GM12878 (cell line): ENCODE results near the gene MAP2K2. TPM values are rescaled to one million over a fixed set of nuclear protein-coding genes. Genes with fewer than 3 reads are reported as not detected.

ENCODE experiments used
- ATAC-seq: fragments of 200-7000 bp; cut with Tn5 transposase; 3 replicates; pipeline ENCODE4 v1.9.1; 2020; ENCODE audit warnings: mild to moderate bottlenecking, moderate library complexity
- Bru-seq: library from RNA; stranded (reverse); fragments of 400-500 nt; gene quantifications from one replicate; lab custom pipeline; 2021; lab: Mats Ljungman, UMichigan
- BruChase-seq, 2 experiments: library from RNA; stranded (reverse); fragments of 400-500 nt; gene quantifications; one replicate each; lab custom pipeline; 2021; lab: Mats Ljungman, UMichigan
- BruUV-seq: library from RNA; stranded (reverse); fragments of 400-500 nt; replicated peaks from 2 replicates; lab custom pipeline; 2021; lab: Mats Ljungman, UMichigan
- CTCF ChIA-PET: fragments of 300-600 bp; sonication (Branson Sonifier 250); formaldehyde crosslinking; extraction: SDS; loops from one replicate; lab custom pipeline; 2021; ENCODE audit warnings: inconsistent platforms; lab: Yijun Ruan, JAX
- POLR2A ChIA-PET: fragments of 350-600 bp; formaldehyde crosslinking; extraction: SDS; loops from one replicate; lab custom pipeline; 2021; ENCODE audit warnings: inconsistent platforms; lab: Charles Lee
- RAD21 ChIA-PET: fragments of 300-600 bp; sonication (Branson Sonifier 250); formaldehyde crosslinking; loops from one replicate; lab custom pipeline; 2023; ENCODE audit warnings: antibody characterized with exemption; ENCODE audit not compliant: unreplicated experiment; lab: Charles Lee
- SMC1A ChIA-PET: fragments of 300-600 bp; sonication (Branson Sonifier 250); formaldehyde crosslinking; loops from one replicate; lab custom pipeline; 2023; ENCODE audit not compliant: unreplicated experiment, uncharacterized antibody; lab: Charles Lee
- DNase-seq: peaks from one replicate; pipeline ENCODE4 v3.0.0-alpha.2; 2011; ENCODE audit warnings: low read depth, low spot score
- FAIRE-seq: peaks from 3 replicates; lab custom pipeline; 2011; peaks lifted over from hg19 to GRCh38; lab: Jason Lieb, UNC
- H2AFZ ChIP-seq: 2 replicates; pipeline ENCODE4 v1.6.0; 2011; ENCODE audit warnings: low read depth, low read length, control low read depth; ENCODE audit not compliant: control insufficient read depth
- H3K27ac ChIP-seq: 2 replicates; pipeline ENCODE4 v1.5.1; 2011; ENCODE audit warnings: control low read depth; ENCODE audit not compliant: control insufficient read depth, insufficient read depth
- H3K27me3 ChIP-seq, 2 experiments: replicated peaks in 1 of 2; 2 replicates each; pipeline versions ENCODE4 v1.6.0 to v1.6.1; 2011; ENCODE audit warnings: low read length in 1 of 2; ENCODE audit not compliant: control insufficient read depth in 2 of 2, insufficient read depth in 2 of 2
- H3K36me3 ChIP-seq, 2 experiments: 2 replicates each; pipeline ENCODE4 v1.5.1; 2011; ENCODE audit warnings: low read length in 1 of 2; ENCODE audit not compliant: control insufficient read depth in 2 of 2, insufficient read depth in 2 of 2
- H3K4me1 ChIP-seq: 2 replicates; pipeline ENCODE4 v1.6.1; 2011; ENCODE audit warnings: mild to moderate bottlenecking, low read length, moderate library complexity, mixed read lengths; ENCODE audit not compliant: control insufficient read depth, insufficient read depth
- H3K4me2 ChIP-seq: 2 replicates; pipeline ENCODE4 v1.6.0; 2011; ENCODE audit warnings: control low read depth; ENCODE audit not compliant: control insufficient read depth, insufficient read depth
- H3K4me3 ChIP-seq: fragments of 200-600 bp; sonication (generic); 2 replicates; pipeline ENCODE4 v1.5.1; 2016
- H3K79me2 ChIP-seq: 2 replicates; pipeline ENCODE4 v1.6.0; 2011; ENCODE audit warnings: low read length; ENCODE audit not compliant: control insufficient read depth, insufficient read depth
- H3K9ac ChIP-seq: 2 replicates; pipeline ENCODE4 v1.8.0; 2011; ENCODE audit warnings: low read length, control low read depth, mixed read lengths; ENCODE audit not compliant: control insufficient read depth, insufficient read depth
- H3K9me3 ChIP-seq: replicated peaks from 3 replicates; pipeline ENCODE4 v1.5.1; 2011; ENCODE audit warnings: mild to moderate bottlenecking, low read length; ENCODE audit not compliant: control insufficient read depth, insufficient read depth
- H4K20me1 ChIP-seq: 2 replicates; pipeline ENCODE4 v1.6.0; 2011; ENCODE audit not compliant: control insufficient read depth, insufficient read depth
- BHLHE40 ChIP-seq, 2 experiments: fragments of 450-650 bp in 1 of 2; IDR thresholded peaks; 2 replicates each; pipeline ENCODE4 v1.6.1; 2011 to 2017; ENCODE audit warnings: low read depth in 2 of 2, borderline replicate concordance in 1 of 2, improper control_type of control experiment in 1 of 2, low read length in 1 of 2, mild to moderate bottlenecking in 1 of 2
- CBX5 ChIP-seq: sonication (generic); IDR thresholded peaks from 2 replicates; pipeline ENCODE4 v1.6.1; 2016; ENCODE audit warnings: low read depth, moderate library complexity, mild to moderate bottlenecking, inconsistent platforms
- CHD4 ChIP-seq: fragments of 200-600 bp; sonication (generic); IDR thresholded peaks from 2 replicates; pipeline ENCODE4 v1.6.1; 2016; ENCODE audit warnings: mild to moderate bottlenecking
- CREB1 ChIP-seq: IDR thresholded peaks from 2 replicates; pipeline ENCODE4 v1.6.1; 2012; ENCODE audit warnings: low read depth, mild to moderate bottlenecking, inconsistent platforms
- DPF2 ChIP-seq: fragments of 450-650 bp; IDR thresholded peaks from 2 replicates; pipeline ENCODE4 v1.6.1; 2017; ENCODE audit warnings: mild to moderate bottlenecking
- ESRRA ChIP-seq: IDR thresholded peaks from 2 replicates; pipeline ENCODE4 v1.6.1; 2012; ENCODE audit warnings: mild to moderate bottlenecking, low read length, improper control_type of control experiment
- FOXM1 ChIP-seq: IDR thresholded peaks from 2 replicates; pipeline ENCODE4 v1.6.1; 2012; ENCODE audit warnings: low read depth, mild to moderate bottlenecking, inconsistent platforms, low read length, moderate library complexity
- KLF5 ChIP-seq: fragments of 450-650 bp; IDR thresholded peaks from 2 replicates; pipeline ENCODE4 v1.6.1; 2014; ENCODE audit warnings: mild to moderate bottlenecking; ENCODE audit not compliant: partially characterized antibody
- LARP7 ChIP-seq: fragments of 450-650 bp; IDR thresholded peaks from 2 replicates; pipeline ENCODE4 v1.6.1; 2017; ENCODE audit warnings: mild to moderate bottlenecking
- NBN ChIP-seq: fragments of 450-650 bp; IDR thresholded peaks from 2 replicates; pipeline ENCODE4 v1.6.1; 2016
- NR2F1 ChIP-seq: fragments of 450-650 bp; conservative IDR thresholded peaks from 2 replicates; pipeline ENCODE4 v1.6.1; 2017; ENCODE audit warnings: mild to moderate bottlenecking
- POLR2AphosphoS5 ChIP-seq: IDR thresholded peaks from 2 replicates; pipeline ENCODE4 v1.6.1; 2011; ENCODE audit warnings: mild to moderate bottlenecking, low read length, inconsistent platforms
- RELA ChIP-seq: fragments of 450-650 bp; IDR thresholded peaks from 2 replicates; pipeline ENCODE4 v1.8.0; 2014; ENCODE audit warnings: borderline replicate concordance; ENCODE audit not compliant: partially characterized antibody
- RFX5 ChIP-seq: IDR thresholded peaks from 2 replicates; pipeline ENCODE4 v1.6.1; 2011; ENCODE audit warnings: low read depth, low read length, improper control_type of control experiment
- SREBF2 ChIP-seq: IDR thresholded peaks from 2 replicates; pipeline ENCODE4 v1.6.1; 2012; ENCODE audit warnings: mild to moderate bottlenecking, low read length
- SUPT20H ChIP-seq: IDR thresholded peaks from 2 replicates; pipeline ENCODE4 v1.6.1; 2011; ENCODE audit warnings: low read depth, mild to moderate bottlenecking, low read length, moderate library complexity, borderline replicate concordance; ENCODE audit not compliant: control insufficient read depth
- ZNF207 ChIP-seq: fragments of 450-650 bp; IDR thresholded peaks from 2 replicates; pipeline ENCODE4 v1.6.1; 2014; ENCODE audit warnings: antibody characterized with exemption, mild to moderate bottlenecking, borderline replicate concordance
- ZNF622 ChIP-seq: fragments of 450-650 bp; IDR thresholded peaks from 2 replicates; pipeline ENCODE4 v1.6.1; 2017; ENCODE audit warnings: mild to moderate bottlenecking, inconsistent platforms
- WGBS: methylation state at CpG from one replicate; pipeline ENCODE4 v1.1.6; 2016; ENCODE audit warnings: low lambda C conversion rate; ENCODE audit not compliant: insufficient replicate concordance, insufficient coverage; ENCODE audit errors: missing lambda C conversion rate; 5-methylcytosine and 5-hydroxymethylcytosine counted together
- in situ Hi-C: fragments of 300-500 bp; cut with MboI; formaldehyde crosslinking; loops from 9 replicates; pipeline ENCODE4 v1.14.3; 2018; ENCODE audit warnings: mixed read lengths
- intact Hi-C: fragments of 100-400 bp; cut with micrococcal nuclease; formaldehyde crosslinking; loops from one replicate; pipeline ENCODE4 v1.14.2; 2022; ENCODE audit not compliant: unreplicated experiment
- long read RNA-seq, 2 experiments: library from polyadenylated mRNA; unstranded; transcript quantifications; one replicate each; pipeline ENCODE4 v2.0.0, GENCODE V29; 2019 to 2020
- polyA minus RNA-seq, 3 experiments: library from RNA; depleted of rRNA, polyadenylated mRNA; stranded (reverse); fragments of >200 nt; gene quantifications; 2 replicates each; pipeline ENCODE4 v1.2.3, GENCODE V29; 2011
- polyA plus RNA-seq, 11 experiments: library from polyadenylated mRNA; depleted of rRNA in 4 of 11; unstranded in 6 of 11; stranded (reverse) in 5 of 11; fragments of >200 nt; fragmentation: Nextera tagmentation in 4 of 11; fragmentation: Illumina TruSeq in 1 of 11; extraction: Ambion mirVana in 4 of 11; extraction: Trizol in 1 of 11; gene quantifications; 1 replicate in 1 of 11; 2 replicates in 10 of 11; pipeline versions ENCODE4 v1.2.1 to v1.2.3, GENCODE V29; 2011 to 2016; ENCODE audit warnings: inconsistent platforms in 2 of 11, missing spikeins in 2 of 11, low read depth in 1 of 11
- total RNA-seq, 4 experiments: library from RNA; depleted of rRNA in 3 of 4; stranded (reverse); fragments of >200 nt in 3 of 4; fragmentation: Illumina TruSeq in 1 of 4; extraction: Trizol in 1 of 4; gene quantifications; 2 replicates each; pipeline versions ENCODE4 v1.2.1 to v1.2.3, GENCODE V29; 2013 to 2021
- TF ChIP-seq, protein P1 (sequence below): IDR thresholded peaks from 2 replicates; pipeline ENCODE4 v1.6.1; 2012; ENCODE audit warnings: low read depth, low read length, improper control_type of control experiment

Gene MAP2K2
- 58.9 and 63.2 TPM in 2 replicates for total RNA-seq (2013; cell fraction: nucleolus; rRNA removed)
- 178 and 210 TPM in 2 replicates for total RNA-seq (2014; rRNA removed)
- total RNA-seq (2014; rRNA removed; fragmentation: Illumina TruSeq; extraction: Trizol) = 72.1 and 92.8 TPM in 2 replicates
- 182 and 184 TPM in 2 replicates for total RNA-seq (2021)
- 78.5 TPM for polyA plus RNA-seq (2011; ENCODE audit: low read depth)
- 31.6 and 68.3 TPM in 2 replicates for polyA plus RNA-seq (2011; rRNA removed)
- 109 and 144 TPM in 2 replicates for polyA plus RNA-seq (2011; cell fraction: cytosol; rRNA removed)
- 127 and 159 TPM in 2 replicates for polyA plus RNA-seq (2011; cell fraction: nucleus; rRNA removed)
- 133 and 176 TPM in 2 replicates for polyA plus RNA-seq (2012)
- polyA plus RNA-seq (2014; fragmentation: Illumina TruSeq; extraction: Trizol) = 13.0 and 38.8 TPM in 2 replicates
- 1 to 10 TPM in 1 of 2 experiments, under 1 TPM in 1; 1.00 to 6.8 TPM for polyA plus RNA-seq (2014; fragmentation: Nextera tagmentation; extraction: Ambion mirVana)
- polyA plus RNA-seq (2014; rRNA removed) = 144 and 166 TPM in 2 replicates
- polyA plus RNA-seq (2016; fragmentation: Nextera tagmentation; extraction: Ambion mirVana) = 10 to 100 TPM; 33.4 to 33.7 TPM
- 32.9 and 84.0 TPM in 2 replicates for polyA minus RNA-seq (2011; rRNA and poly(A)+ RNA removed)
- polyA minus RNA-seq (2011; cell fraction: cytosol; rRNA and poly(A)+ RNA removed) = 64.1 and 69.3 TPM in 2 replicates
- 27.6 and 40.2 TPM in 2 replicates for polyA minus RNA-seq (2011; cell fraction: nucleus; rRNA and poly(A)+ RNA removed)
- Bru-seq, nascent RNA = percentile 64 among the genes with signal in this experiment
- percentile 81 among the genes with signal in this experiment for BruChase-seq, experiment 1, labeled RNA remaining after a 6-hour chase
- BruChase-seq, experiment 2, labeled RNA remaining after a 2-hour chase = percentile 71 among the genes with signal in this experiment
- long read RNA-seq, experiment 1, transcript MAP2K2-201 (11 exons, 1,734 nt) = major isoform, 5 of 14 reads
- long read RNA-seq, experiment 1, partial matches to known transcripts = 6 of 14 reads
- long read RNA-seq, experiment 1, other reads (novel, unspliced or antisense) = 3 of 14 reads
- long read RNA-seq, experiment 2, partial matches to known transcripts = 3 of 5 reads
- long read RNA-seq, experiment 2, other reads (novel, unspliced or antisense) = 1 of 5 reads

DNA sequence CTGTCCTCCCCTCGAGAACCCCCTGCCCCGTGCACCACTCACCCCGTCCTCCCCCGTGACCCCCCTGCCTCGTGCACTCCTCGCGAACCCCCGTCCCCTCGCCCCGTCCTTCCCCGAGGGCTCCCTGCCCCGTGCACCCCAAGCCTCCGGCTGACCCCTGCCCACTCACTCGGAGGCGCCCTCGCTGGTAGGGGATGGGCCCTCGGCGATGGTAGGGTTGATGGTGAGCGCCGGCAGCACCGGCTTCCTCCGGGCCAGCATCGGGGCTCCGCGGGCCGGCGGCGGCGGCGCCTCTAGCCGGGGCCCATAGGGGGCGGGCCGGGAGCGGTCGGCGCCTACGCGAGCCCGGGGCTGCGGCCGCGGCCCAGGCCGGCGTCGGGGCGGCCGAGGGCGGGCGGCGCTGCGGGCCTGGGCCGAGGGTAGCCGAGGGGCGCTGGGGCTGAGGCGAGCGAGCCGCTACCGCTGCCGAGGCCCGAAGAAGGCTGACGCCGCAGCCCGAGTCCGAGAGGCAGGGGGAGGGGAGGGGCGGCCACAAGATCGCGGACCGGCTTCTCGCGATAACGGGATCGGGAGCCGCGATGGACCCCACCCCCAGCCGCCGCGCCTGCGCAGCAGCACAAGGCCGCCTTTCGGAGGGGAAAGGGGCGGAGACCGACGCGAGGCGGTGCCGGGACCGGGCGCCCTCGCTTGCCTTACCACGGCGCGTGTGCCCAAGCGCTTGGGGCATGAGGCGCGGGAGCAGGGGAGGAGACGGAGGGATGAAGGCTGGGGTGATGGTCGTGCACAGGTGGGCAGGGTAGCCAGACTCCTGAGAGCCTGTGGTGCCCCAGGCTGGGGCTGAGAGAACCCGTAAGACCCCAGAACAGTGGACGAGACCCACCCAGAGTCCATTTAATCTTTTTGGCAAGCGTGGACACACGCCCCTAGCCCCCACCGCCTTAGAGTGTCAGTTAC, at the start of gene MAP2K2:
Gene MAP2K2 (minus strand): TSS at position 508 of the 954 bp plus-strand sequence. CDS start 247 bp downstream, at position 261.
- ChIA-PET SMC1A (interaction anchor here (0.8 kb wide), 1 partner anchor 108 kb away, joined by 4 read pairs; no protein-coding TSS in a partner anchor), RAD21 (no interaction called here), CTCF (interaction anchor here (0.8 to 1.0 kb wide), 2 partner anchors 9 to 16 kb away, joined by 4 to 6 read pairs; no protein-coding TSS in a partner anchor), POLR2A (interaction anchor here (1.0 kb wide), 2 partner anchors 15 kb away, joined by 3 read pairs; no protein-coding TSS in a partner anchor)
- no peaks in the 10 kb centered on the region for H3K9me3 ChIP-seq
- H3K79me2 ChIP-seq = peaks cover 32% of the 10 kb centered on the region
- ATAC-seq = peak; percentile 97
- no peaks in the 10 kb centered on the region; the same call in 1 of the 2 replicates for H3K4me1 ChIP-seq
- H3K4me3 ChIP-seq = peak within 1 kb of the TSS; percentile 99
- H3K36me3 ChIP-seq = peaks cover 2 to 3% of the 10 kb centered on the region in 2 experiments; a peak in 3 of 4 replicates
- peak within 1 kb of the TSS; percentile 98 for H2AFZ ChIP-seq
- H3K27me3 ChIP-seq = no peaks in the 10 kb centered on the region
- in situ Hi-C loops (no loop called here), intact Hi-C loops (loop anchor here (5.0 kb wide), 1 partner anchor 137 kb away; the partner anchor contains the start of gene EEF2)
- H3K9ac ChIP-seq = peak within 1 kb of the TSS; percentile 93
- peak within 1 kb of the TSS; percentile 78 for H3K27ac ChIP-seq
- peak within 1 kb of the TSS; percentile 100 for H3K4me2 ChIP-seq
- H4K20me1 ChIP-seq = no peaks in the 10 kb centered on the region
- FAIRE-seq = peak; percentile 72
- DNase-seq = peak; percentile 60
- BruUV-seq = TSS peak; percentile 59
- 7% methylated on average over 58 of the region's 102 CpGs for WGBS
- TF ChIP-seq BHLHE40 (IDR thresholded peaks at IDR 0.05; ENCODE audit: borderline replicate concordance in 1 of 2, low read depth in 2 of 2, low read length in 1 of 2) (peak in 1 of 2 experiments; percentile 75; a peak in 2 of 4 replicates), ESRRA (no peak), CBX5 (no peak), NR2F1 (peak; percentile 44; the same call in 1 of the 2 replicates), NBN (peak; percentile 67; the same call in 1 of the 2 replicates), POLR2AphosphoS5 (peak; percentile 73; the same call in 1 of the 2 replicates), ZNF207 (peak; percentile 78), RFX5 (no peak), SUPT20H (no peak), KLF5 (no peak), CHD4 (no peak), ZNF622 (no peak), DPF2 (no peak), RELA (peak; percentile 70), SREBF2 (no peak), LARP7 (peak; percentile 84), CREB1 (0 out of 2 replicates have a peak, but pooled peaks have one; percentile 26), FOXM1 (no peak)
- TF ChIP-seq, protein P1, sequence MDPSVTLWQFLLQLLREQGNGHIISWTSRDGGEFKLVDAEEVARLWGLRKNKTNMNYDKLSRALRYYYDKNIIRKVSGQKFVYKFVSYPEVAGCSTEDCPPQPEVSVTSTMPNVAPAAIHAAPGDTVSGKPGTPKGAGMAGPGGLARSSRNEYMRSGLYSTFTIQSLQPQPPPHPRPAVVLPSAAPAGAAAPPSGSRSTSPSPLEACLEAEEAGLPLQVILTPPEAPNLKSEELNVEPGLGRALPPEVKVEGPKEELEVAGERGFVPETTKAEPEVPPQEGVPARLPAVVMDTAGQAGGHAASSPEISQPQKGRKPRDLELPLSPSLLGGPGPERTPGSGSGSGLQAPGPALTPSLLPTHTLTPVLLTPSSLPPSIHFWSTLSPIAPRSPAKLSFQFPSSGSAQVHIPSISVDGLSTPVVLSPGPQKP = no peak
